Medulla oblongata (tissue), 1 donor: ENCODE data around the gene CLDN6.

Source experiments
- DNase-seq: peaks from one replicate; pipeline ENCODE4 v3.0.0-alpha.2; 2015; ENCODE audit errors: extremely low spot score

The CLDN6 gene

DNA sequence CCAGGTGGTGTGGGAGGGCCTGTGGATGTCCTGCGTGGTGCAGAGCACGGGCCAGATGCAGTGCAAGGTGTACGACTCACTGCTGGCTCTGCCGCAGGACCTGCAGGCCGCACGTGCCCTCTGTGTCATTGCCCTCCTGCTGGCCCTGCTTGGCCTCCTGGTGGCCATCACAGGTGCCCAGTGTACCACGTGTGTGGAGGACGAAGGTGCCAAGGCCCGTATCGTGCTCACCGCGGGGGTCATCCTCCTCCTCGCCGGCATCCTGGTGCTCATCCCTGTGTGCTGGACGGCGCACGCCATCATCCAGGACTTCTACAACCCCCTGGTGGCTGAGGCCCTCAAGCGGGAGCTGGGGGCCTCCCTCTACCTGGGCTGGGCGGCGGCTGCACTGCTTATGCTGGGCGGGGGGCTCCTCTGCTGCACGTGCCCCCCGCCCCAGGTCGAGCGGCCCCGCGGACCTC is 4.5 kb downstream of the CLDN6 start:
- no peak for DNase-seq

DNA sequence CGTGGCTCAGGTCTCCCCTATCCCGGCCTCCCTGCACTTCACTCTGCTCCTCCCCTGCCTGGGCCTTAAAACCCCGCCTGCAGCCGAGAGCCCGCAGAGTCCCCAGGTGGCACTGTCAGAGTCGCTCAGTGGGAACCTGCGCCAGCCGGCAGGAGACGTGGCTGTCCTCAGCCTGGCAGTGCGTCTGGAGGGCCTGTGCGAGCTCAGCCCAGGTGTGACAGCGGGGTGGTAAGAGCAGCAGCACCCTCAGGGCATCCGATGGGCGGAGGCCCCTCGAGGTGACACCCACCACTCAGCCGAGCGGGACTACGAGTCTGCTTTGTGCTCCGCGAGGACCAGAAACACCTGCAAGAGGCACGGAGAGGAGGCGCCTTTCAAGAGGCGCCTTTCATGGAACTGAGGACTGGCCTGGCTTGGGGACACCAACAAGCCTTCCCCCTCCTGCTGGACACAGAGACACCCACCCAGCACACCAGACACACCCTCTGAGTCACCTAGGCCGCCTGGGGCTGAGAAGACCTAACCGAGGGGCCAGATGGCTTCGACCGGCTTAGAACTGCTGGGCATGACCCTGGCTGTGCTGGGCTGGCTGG is 5.1 kb downstream of the CLDN6 start, which contains the start of gene CLDN9:
TSS of gene CLDN9 (plus strand) at position 96 of the 593 bp plus-strand sequence. CDS start at position 536, 440 bp downstream.
- no peak for DNase-seq

DNA sequence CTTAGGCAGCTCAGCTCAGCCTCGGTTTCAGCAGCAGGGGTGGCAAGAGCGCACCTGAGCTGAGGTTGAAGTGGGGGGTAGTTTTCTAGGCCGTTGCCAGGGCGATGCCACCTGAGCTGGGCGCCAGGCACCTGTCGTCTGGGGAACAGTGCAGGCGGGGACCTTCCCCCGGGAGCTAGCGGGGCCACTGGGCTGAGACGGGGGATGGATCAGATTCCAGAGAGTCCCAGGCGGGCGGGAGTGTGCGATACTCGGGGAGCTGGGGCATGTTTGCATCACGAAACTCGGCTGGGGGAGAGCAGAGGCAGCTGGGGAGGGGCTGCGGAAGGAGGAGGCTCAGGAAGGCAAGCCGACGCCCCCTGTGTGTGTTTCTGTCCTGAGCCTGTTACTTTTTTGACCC is 5.7 kb downstream of the CLDN6 start:
- no peak for DNase-seq

DNA sequence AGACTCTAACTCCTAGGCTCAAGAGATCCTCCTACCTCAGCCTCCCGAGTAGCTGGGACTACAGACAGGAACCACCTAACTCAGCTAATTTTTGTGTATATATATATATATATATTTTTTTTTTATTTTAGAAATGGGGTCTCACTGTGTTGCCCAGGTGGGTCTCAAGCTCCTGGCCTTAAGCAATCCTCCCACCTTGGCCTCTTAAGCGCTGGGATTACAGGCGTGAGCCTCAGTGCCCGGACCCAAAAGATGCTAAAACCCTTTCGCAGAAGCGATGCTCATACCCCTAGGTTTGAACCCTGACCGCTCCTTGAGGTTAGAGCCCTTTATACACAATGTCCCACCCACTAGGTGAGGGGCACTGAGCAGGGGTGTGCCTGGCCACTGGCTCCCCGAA is 7.5 kb downstream of the CLDN6 start:
- DNase-seq, result no peak

DNA sequence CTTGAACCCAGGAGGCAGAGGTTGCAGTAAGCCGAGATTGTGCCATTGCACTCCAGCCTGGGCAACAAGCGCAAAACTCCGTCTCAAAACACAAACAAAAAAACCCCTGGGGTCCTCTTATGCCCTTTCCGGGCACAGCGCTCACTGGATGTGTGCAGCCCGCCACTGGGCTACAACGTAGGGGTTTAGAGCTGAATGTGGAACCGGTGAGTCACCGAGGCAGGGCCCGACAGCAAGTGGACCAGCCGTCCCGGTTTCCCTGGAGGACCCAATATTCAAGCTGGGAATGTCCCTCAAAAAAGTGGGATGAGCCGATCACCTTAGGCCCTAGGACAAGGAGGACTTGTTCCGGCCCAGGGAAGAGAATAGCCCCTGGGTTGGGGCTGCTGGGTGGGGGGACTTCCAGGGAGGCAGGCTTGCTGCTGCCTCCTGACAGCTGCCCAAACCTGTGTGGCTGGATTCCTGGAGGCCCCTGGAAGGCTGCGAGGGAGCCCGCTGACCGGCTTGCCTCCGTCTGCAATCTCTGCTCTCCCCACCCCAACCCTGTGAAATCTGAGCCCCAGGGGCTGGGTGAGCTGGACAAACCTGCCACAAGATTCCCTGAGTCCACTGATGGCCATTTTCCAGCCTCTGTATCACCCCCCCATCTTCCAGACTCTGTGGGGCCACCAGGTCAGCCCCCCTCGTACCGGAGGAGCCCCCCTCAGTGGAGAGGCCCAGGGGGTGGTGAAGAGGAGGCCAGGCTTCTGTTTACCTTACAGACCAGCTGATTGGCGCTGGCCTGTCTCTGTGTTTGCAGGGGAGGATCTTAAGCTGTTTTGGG is 8.2 kb downstream of the CLDN6 start:
- no peak for DNase-seq

DNA sequence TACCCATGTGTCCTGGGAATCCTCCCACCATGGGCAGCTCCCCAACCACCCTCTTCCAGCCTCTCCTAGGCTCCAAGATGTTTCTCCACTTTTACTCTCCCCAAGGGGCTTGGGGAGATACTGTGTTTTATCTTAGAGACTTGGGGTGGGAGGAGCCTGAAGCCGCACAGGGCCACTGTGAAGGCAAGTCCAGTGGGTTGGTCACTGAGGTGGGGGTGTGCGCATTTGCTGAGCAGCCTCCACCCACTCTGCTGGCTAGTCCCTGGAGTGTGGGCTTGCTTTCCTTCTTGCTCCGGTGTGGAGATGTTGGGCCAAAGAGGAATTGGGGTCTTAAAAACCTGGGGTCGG is 9.3 kb downstream of the CLDN6 start:
- DNase-seq, result no peak

GRCh38 chr16:3007957-3008689 is 9.9 kb downstream of the CLDN6 start:
- peak; percentile 45 for DNase-seq

DNA sequence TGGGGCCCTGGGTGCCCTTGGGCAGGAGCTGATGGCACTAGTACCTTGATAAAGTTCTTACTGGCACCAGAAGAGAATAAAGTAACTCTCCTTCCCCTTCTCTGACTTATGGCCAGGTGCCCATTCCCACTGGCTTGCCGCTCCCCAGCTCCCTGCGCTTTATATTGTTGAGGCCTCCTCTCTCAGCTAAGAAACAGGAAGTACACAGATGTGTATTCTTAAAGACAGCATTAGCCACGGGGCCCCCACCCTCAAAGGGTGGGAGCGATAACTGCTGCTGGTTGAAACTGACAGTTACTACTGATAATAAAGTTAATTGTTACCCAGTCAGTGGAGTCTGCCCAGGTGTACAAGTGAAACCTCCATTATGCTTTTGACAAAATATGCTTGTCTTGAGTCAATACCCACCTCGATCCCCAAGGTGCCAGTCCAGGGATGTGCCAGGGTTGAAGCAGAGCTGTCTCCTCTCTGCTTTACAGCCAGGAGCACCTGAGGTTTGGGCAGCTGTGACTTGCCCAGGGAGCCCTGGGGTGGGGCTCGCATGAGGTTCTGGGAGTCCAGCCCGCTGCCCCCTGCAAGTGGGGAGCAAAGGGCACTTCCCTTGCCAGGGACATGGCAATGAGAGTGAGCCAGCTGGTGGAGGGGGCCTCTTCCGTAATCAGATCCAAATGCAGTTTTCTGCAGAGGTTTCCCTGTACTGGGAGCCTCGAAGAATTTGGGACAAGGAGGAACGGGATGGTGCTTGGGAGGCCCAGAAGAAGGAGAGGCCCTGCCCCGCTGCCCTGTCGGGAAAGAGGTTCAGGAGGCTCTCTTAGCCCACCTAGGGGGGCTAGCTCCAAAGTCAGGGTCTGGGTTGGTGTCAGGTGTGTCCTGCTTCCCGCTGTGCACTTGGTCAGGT is 10.7 kb downstream of the CLDN6 start:
- DNase-seq, result no peak

- DNase-seq, result no peak
These were observed 13.2 kb downstream of the CLDN6 start for GRCh38 chr16:3004781-3005284.

DNA sequence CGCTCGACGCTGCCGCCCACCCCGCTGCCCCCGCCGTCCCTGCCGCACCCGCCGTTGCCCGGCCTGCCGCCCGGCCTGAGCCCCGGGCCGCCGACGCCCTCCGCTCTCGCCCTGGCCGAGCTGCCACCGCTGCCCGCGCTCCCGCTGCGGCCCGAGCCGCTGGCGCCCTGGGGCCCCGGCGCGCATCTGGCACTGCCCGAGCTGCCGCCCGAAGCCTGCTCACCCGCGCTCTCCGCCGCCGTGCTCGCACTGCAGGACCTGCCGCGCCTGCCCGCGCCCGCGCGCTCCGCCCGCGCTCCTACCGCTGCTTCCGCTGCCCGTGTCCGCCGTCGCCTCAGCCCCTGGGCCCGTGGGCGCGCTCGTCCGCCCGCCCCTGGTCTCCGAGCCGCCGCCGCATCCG is 13.7 kb downstream of the CLDN6 start:
- DNase-seq, result no peak

DNA sequence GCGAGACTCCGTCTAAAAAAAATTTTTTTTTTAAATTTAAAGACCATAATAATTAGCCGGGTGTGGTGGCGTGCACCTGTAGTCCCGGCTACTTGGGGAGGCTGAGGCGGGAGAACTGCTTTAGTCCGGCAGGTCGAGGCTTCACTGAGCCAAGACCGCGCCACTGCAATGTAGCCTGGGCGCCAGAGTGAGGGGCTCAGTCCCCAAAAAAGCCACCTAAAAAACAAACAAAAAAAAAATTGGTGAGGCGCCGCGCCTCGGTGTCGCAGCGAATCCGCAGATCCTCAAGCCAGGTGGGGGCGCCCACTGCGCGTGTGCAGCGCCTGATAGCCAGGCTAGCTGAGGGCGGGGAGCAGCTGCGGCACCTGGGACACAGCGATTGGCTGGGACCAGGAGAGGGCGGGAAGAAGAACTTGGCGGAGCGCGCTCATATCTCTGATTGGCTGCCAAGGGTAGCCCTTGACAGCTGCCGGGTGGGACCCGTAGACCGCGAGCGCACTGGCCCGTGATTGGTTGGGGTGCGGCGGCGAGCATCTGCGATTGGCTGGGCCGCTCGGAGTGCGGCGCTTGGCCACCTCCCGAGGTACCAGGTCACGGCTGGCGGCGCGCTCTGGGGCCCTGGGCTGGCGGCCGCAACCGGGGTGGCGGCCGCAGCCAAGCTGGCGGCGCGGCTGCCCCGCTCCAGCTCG is 14.3 kb downstream of the CLDN6 start:
- DNase-seq, result peak; percentile 99

- no peak for DNase-seq
These were observed 16.7 kb downstream of the CLDN6 start for GRCh38 chr16:3001316-3001715.

DNA sequence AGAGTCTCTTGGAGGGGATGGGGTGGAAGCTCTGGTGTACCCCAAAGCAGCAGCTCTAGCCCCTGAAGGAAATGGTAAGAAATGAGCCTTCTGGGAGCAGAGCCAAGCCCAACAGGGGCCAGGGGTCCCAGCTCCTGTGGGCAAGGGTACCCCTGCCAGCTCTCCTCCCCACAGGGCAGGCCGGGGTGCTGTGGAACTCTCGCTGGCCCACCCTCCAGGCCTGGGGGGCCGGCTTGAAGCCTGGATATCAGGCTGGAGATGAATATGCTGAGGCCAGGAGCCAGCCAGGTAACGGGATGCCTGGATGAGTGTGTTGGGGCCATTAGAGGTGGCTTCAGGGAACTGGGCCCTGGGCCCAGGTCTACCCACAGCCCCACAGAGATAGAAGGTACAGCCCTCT is 17.4 kb downstream of the CLDN6 start:
- DNase-seq, result no peak

- DNase-seq, result no peak
These were observed 18.1 kb downstream of the CLDN6 start for GRCh38 chr16:2999929-3000328.

DNA sequence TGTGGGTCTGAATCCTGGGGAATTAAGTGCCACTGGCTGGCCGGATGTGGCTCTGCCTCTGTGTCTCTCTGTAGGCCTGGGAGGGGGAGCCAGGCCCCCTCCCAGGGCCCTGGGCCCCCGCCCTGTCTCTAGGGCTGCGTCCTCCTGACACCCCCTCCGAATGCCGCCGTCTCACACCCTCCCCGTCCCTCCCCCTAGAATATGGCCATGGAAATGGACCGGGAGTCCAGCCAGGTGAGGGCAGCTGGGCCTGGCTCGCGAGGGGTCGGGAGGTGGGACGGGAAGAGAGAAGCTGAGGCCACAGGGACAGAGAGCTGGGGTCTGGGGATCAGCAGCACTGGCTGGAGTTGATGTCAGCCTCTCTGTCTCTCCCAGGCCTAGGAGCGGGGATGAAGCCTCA is 21.7 kb downstream of the CLDN6 start:
- no peak for DNase-seq

GRCh38 chr16:2992383-2993081 is 25.5 kb downstream of the CLDN6 start:
- DNase-seq, result no peak

- no peak for DNase-seq
These were observed 26.3 kb downstream of the CLDN6 start for GRCh38 chr16:2991566-2992261.

GRCh38 chr16:2990891-2991290 is 27.1 kb downstream of the CLDN6 start:
- DNase-seq, result no peak

DNA sequence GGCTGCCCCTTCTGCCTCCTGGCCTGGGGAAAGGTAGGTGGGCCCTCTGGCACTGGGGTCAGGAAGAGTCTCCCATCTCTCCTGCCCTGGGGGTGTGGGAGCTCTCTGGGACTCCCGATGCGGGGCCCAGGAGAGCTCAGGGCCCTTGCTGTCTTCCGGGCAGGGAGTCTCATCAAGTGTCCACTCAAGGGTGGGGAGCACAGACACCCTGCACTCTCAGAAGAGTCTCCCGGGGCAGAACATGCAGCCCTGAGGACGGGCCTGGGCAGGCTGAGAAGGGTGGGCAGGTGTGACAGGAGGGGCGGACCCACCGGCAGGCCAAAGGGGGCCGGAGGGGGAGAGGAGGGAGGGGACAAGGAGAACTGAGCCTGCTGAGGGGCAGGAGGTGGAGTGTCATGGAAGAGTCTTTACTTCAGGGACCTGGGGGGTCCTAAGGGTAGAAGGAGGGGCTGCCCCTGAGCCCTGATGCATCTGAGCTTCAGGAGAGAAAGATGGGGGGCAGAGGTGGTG is 29.3 kb downstream of the CLDN6 start:
- no peak for DNase-seq
